NCI-H2081 (cell line): ENCODE results near the gene DCDC2.
A peak's percentile ranks its signal among the peaks of the same experiment; 100 is the strongest.
"Not testable (repeated sequence)": the region's sequence is repeated elsewhere in the genome, so short reads cannot be mapped to it uniquely, and the experiment has no call there.

Source experiments
- DNase-seq, 2 experiments: peaks; one replicate each; lab custom pipeline; 2025; lab: John Stamatoyannopoulos, UW

DCDC2 gene

DNA sequence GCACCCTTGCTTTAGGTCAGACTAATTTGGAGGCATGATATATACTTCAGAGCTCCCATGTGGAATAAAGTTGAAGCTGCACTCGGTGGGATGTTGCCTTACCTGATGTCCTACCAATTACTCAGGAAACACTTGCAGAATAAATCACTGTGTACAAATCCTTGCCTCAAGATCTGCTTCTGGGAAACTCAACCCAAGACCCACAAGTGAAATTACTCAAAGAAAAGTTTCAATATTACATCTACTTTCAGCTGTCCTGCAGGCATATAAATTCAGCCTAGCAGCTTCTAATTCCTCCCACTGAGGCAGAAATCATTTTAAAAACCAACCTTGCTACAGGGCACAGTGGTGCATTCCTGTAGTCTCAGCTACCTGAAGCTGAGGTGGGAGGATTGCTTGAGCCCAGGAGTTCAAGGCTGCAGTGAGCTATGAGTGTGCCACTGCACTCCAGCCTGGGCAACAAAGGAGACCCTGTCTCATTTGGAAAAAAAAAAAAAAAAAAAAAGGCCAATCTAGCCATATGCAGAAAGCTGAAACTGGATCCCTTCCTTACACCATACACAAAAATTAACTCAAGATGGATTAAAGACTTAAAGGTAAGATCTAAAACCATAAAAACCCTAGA, 20.7 kb upstream of the DCDC2 start:
- no peak for DNase-seq

DNA sequence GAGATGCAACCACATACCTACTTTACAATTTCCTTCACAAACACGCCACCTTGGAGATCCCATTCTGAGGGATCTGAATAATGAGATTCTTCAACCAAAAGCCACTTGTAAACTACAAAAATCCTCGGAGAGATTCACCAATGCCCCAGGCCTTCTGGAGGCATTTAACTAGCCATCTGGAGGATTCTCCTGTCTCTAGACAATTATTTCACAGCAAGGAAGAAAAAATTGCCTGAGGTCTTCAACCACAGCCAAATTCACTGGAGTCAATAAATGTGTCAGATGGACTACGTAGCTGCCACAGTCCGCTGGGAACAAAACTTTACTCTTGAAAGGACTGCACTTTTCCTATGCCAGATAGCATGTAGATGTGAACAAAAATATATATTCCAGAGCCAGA, 19.0 kb upstream of the DCDC2 start:
- no peak for DNase-seq

DNA sequence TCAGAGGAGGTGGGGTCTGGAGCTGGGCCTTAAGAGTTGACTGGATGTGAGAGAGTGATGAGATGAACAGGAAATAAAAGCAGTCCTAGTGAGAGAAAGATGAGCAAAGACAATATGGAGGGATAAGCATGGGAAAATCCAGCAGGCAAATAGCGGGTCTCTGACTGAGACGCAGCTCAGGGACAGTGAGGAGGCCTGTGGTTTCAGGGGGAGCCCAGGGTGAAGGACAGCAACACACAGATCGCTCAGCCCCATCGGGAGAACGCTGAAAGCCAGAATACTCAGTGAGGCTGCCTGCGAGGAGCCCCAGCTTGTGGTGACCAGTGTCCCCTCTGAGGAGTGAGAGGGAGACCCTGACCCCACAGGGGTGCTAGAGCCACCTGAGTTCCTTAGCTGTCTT, 16.8 kb upstream of the DCDC2 start:
- DNase-seq, result no peak

DNA sequence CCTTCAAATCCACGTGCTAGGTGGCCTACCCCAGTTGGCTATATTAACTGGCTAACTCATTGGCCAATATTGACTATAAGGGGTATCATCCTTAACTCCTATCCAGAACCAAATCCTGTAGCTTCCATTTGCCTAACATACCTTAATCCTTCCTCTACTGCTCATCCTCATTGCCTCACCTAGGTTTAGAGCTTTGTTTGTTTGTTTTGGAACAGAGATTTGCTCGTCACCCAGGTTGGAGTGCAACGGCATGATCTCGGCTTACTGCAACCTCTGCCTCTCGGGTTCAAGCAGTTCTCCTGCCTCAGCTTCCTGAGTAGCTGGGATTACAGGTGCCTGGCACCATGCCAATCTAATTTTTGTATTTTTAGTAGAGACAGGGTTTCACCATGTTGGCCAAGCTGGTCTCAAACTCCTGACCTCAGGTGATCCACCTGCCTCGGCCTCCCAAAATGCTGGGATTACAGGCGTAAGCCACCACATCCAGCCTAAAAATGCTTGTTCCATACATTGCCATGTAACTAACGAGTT, 7.3 kb upstream of the DCDC2 start:
- DNase-seq, result not testable (repeated sequence)

DNA sequence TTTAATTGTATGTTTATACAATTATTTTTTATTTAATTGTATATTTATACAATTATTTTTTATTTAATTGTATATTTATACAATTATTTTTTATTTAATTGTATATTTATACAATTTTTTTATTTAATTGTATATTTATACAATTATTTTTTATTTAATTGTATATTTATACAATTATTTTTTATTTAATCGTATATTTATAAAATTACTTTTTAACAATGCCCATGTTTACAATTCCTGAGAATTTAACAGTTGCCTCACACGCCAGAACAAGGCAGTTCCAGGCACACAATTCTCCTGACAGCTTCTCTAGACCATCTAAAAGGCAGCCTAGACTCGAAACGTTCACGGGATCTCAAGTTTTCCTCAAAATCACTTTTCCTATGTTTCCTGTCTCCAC, 4.5 kb upstream of the DCDC2 start:
- DNase-seq, result not testable (repeated sequence)

DNA sequence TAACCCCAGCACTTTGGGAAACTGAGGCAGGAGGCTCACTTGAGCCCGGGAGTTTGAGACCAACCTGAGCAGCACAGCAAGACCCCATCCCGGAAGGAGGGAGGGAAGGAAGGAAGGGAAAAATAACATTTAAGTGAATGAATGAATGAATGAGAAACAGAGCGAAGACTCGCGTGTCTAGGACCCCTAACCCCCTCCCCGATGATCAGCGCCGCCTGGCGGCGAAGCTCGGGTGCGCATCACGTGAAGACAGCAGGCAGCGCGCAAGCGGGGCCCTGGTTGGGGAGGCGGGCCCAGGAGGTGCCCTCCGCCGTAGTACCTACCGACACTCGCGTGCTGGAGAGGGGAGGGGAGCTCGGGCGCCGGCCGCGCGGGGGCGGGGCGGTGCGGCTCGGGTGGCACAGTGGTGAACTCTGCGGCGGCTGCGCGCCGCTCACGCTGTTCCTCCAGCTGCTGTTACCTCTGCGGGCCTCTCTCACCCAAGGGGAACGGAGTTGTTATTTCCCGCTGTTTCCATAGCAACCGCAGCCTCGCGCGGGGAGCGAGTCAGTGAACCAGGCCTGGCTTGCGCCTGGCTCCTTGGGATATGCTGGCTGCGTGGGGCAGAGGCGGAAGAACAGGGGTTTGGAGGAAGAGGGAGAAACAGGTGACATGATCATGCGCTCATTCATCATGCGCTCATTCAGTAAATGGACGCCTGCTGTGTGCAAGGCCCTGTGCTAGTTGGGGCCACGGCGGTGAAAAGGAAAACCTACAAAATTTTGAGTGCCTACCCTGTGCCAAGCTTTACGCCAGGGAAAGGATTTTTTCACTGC, 2.0 kb upstream of the DCDC2 start:
- DNase-seq, result peak; percentile 95 to 97

DNA sequence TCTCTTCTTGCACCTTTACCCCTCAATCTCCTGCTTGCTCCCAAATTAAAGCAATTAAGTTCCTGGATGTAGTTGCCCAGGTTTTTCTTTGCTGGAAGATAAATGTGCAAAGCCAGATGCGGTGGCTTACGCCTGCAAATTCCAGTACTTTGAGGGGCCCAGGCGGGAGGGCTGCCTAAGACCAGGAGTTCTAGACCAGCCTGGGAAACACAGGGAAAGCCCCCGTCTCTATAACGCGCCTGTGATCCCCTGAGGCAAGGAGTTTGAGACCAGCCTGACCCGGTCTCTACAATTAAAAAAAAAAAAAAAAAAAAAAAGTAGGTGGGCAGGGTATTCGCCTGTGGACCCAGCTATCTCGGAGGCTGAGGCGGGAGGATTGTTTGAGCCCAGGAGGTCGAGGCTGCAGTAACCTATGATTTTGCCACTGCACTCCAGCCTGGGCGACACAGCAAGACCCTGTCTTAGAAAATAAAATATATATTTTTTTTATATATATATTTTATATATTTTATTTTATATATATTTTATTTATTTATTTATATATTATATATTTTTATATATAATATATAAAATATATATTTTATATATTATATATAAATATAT, 461 bp upstream of the DCDC2 start:
- peak in 1 of 2 experiments; percentile 38 for DNase-seq

DNA sequence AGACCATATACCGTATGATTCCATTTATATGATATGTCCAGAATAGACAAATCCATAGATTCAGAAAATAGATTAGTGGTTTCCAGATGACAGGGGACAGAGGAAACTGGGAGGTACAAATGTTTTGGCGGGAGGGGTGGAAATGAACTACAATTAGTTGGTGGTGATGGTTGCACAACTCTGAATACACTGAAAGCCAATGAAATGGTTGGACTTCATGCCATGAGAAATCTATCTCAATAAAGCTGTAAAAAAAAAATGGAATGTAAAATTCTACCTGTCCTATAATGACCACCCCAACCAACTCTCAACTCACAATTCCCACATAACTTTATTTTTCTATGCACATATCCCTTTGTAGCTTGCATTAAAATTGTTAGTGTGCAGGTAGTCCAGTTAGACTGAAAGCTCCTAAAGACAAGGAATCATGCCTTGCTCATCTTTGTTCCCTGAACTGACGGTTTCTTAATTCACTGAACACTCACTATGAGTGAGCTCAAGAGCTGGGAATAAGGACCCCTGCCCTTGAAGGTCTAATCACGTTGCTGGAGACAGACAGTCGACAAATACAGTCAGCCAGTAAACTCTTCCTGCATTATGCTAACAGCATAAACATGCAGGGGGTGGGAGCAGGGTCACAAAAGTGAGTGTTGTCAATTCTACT, 1.4 kb downstream of the DCDC2 start:
- peak in 1 of 2 experiments; percentile 18 for DNase-seq

DNA sequence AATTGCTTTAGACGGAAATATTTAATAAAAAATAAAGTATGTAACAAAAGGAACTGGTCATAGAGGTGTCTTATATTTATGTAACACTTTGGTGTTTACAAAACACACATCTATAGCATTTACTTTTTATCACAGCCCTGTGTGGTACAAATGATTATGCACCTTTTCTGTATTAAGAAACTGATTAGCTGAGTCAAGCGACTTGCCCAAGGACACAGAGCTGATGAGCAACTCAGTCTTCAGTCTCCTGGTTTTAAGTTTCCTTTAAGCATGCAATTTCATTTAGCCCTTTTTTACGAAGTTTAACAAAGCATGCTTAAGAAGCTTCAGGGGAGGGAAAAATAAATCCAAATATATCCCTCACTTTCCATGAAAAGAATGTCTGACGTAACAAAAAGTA, 2.5 kb downstream of the DCDC2 start:
- DNase-seq, result no peak

DNA sequence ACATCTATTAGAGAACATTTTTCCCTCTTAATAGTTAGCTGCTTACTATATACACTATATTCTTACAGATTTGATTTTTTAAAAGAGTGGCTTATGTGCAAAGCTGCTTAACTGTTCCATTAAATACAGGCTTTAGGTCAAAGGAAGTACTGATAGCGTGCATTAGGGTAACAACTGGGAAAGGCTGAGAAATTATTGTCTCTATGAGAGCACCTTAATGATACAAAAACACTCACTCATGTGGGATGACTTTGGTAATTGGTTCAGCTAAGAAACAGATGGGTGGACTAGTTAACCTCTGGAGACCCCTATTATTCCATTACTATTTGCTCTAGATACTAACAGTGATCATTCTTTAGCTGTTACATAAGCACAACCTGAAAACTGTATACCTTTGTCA, 4.0 kb downstream of the DCDC2 start:
- no peak for DNase-seq

DNA sequence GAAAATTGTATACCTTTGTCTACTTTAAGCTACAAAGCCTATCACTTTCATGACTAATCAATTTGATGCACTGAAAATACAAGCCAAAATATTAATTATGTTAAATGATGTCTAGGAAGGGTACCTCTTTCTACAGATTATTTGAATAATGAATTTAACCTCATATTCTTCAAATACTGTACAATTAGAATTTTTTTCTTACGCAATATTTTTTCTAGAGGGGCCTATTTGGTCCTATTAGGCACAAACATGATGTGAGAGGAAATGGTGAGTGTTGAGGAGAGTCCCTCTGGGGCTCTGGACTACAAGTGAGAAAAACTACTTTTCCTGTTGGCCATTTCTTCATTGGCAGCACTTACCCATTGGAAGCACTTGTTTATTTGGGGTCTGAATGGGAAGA, 5.4 kb downstream of the DCDC2 start:
- DNase-seq, result no peak

DNA sequence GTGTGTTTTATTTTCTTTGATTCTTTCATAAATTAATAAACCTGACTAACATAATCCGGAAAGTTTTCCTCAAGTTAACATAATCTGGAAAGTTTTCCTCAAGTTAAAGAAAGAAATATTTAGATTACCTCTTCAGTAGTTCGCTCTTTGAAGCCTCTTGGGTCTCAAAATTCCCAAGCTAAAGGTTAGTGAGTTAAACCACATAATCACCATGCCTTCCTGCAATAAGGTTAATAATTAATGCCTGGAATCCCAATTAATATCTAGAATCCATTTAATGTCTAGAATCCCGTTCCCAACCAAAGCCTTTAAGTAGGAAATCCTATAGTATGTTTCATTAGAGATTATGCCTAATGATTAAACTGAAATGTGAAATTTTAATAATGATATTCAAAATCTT, 12.9 kb downstream of the DCDC2 start:
- DNase-seq, result no peak

DNA sequence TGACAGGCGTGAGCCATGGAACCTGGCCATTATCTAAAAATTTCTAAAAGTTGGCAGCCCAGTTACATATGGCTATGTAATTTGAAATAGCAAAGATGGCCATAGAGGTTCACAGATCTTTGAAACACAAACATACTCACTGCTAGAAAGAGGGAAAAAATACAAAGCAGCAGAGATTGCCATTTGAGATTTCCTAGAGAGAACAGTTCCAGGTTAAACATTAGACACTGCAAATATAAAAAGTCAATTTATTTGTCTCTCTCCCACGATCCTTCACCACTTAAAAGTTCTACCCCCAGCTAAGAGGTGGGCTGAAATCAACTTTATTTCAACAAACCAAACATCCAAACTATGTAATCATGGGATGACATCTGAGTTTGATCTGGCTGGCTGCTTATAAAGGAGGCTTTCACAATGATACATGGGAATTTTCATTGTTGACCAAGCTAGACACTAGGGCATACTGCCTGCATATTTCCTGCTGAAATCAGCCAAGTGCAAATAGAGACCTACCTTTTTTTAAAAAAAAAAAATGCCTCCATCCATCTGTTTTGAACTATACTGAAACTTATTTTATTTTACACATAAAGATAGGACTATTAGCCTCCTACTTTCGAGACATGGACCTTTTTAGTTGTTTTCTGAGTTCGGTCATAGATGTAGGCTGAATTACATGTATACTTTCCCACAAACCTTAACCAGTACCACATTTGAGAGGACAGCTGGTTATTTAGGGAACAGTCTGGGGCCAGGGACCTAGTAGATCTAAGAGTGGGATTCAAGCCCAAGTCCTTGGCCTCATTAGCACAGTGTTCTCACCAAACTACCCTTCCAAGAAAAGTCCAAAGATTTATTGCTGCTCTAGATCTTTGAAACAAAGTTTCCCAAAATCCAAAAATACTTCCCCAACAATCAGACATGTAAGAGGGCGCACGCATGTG, 16.6 kb downstream of the DCDC2 start:
- DNase-seq, result no peak

DNA sequence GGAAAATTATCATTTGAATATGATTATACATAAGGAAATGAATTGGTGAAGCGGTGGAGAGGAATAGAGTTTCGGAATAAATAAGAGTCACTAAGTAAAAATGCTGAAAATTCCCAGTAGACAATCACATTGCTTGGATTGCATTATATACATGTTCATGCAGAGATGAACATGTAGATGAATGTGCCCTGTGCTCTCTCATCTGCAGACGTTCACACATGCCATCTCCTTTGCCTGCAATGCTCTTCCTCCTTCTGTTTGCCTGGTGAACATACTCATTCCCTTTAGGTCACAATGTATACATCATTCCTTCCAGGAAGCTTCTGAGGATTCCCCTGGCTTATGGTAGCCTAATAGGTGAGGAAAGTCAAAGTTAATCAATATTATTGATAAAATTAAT, 17.9 kb downstream of the DCDC2 start:
- no peak for DNase-seq

DNA sequence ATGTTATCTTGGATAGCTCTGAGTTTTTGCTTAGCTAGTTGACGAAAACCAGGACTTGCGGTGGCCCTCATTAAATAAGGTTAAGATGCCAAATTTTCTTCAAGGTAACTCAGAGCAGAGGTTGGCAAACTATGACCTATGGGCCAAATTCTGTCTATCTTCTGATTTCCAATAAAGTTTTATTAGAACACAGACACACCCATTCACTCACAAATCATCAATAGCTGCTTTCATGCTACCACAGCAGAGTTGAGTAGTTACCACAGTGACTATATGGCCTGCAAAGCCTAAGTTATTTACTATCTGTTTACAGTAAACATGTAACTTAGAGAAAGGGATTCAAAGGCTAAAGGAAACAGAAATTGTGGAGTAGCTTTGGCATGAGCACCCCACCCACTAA, 23.6 kb downstream of the DCDC2 start:
- no peak for DNase-seq

DNA sequence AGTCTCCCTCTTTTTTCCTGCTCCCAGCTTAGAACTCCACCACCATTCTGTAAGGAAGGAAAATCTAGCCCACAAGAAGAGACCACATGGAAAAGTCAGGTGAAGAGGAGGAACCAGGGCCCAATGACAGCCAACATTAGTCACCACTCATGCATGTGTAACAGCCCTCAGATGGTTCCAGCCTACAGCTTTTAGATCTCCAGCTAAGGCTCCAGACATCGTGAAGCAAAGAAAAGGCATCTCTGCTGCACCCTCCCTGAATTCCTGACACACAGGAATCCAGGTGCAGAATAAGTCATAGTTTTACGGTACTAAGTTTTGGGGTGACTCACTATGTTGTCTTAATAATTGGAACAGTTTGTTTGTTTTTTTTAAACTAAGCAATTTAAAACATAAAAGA, 25.5 kb downstream of the DCDC2 start:
- DNase-seq, result no peak

DNA sequence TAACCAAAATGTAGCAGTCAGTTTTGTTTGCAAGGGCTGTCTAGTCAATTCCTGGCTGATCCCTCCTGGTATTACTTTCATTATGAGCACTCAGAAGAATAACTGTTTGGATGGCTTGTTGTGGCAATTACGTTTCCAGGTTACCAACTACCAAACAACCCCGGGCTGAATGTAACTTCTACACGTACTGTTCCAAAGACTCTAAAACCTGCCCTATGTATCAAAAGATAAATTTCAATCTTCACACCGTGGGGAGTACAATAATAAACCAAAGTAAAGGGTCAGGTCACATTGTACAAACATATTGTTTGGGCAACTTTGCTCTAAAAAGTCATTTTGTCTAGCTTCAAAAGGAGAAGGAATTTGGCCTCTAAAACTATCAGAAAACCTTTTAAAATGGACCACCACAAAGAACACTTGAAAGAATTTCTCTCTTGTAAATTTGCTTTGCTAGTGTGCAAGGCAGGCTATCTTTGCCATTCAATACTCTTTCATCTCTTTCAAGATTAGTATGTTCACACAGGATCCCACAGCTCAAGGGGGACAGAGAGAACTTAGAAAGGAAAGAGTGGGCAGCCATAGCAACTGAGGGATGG, 27.6 kb downstream of the DCDC2 start:
- DNase-seq, result peak; percentile 22 to 59

DNA sequence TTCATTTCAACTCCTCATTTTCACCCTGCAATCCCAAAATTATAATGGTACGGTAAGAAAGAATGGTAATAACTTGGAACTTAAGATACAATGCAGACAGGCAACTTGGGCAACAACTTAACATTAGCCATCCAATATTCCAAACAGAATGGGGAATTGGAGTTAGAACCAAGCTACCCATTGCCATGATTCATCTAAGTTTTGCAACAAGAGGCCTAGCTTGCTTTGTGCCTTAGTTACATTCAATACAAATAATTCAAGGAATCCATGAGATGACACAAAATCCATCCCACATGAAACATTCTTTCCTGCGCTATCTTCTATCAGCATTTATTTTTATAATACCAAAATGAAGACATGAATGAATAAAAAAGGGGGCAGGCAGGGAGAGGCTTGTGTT, 28.4 kb downstream of the DCDC2 start:
- DNase-seq, result no peak

DNA sequence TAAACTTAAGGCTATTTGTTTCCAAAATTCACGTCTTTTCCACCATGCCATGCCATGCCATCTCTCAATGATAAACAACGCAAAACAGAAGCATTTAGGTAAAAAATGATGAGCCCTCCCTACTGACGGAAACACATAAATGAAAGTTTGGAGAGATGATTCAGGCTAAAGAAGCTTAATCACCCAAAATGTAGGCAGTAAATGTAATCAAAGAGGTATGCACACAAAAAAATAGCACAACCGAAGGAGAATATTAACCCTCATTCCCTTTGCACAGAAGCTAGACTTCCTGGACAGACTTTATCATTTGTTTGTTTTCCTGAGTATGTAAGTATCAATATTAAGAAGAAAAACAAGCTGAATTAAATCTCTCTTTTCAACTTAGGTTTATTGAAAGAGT, 28.8 kb downstream of the DCDC2 start:
- DNase-seq, result no peak

DNA sequence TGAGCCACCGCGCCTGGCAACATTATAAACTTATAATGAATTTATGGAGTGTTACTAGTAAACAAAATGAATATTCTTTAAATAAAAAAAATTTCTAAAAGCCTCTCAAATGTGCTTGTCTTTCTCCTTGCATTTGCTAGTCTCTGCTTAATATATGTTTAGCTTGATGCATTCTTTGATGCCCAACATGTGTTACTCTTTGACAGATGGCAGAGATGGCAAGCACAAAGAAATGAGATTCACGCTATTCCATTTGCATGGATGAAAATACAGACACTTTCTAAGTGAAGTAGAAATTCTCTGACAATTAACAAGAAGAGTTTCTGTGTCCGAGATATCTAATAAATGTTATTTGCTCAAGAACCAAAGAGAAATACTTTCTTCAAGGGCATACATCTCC, 30.1 kb downstream of the DCDC2 start:
- no peak for DNase-seq

DNA sequence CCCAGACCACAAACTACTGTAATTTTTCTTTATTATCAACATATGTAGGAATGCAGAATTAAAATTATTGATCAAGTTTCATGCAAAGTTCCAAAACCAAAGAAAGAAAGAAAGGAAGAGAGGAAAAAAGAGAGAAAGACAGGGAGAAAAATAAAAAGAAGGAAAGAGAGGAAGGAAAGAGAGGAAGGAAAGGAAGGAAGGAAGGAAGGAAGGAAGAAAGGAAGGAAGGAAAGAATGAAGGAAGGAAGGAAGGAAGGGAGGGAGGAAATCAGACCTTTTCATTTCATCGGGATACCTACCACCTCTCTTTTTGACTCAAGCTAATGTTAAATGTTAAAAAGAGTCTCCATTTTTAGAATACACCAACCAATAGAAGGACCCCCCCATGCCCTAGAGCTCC, 31.9 kb downstream of the DCDC2 start:
- DNase-seq, result no peak
